Measurements from ENCODE around the gene CSMD2. TPM values are rescaled to one million over a fixed set of nuclear protein-coding genes. Genes with fewer than 3 reads are reported as not detected.

CSMD2 gene
- polyA plus RNA-seq, 1 of the 3 experiments (the other 2 are of a cell fraction): not detected

- TF ChIP-seq RCOR1 (IDR thresholded peaks at IDR 0.05; ENCODE audit: low read length) (no peak), USF1 (IDR thresholded peaks at IDR 0.05; ENCODE audit: borderline replicate concordance, low read depth) (no peak), FOSL2 (IDR thresholded peaks at IDR 0.05; ENCODE audit: borderline replicate concordance, low read depth) (no peak)
These were observed 380.2 kb downstream of the CSMD2 start (continued) for GRCh38 chr1:33784876-33785275.

- no peaks in the 10 kb centered on the region for H3K4me1 ChIP-seq (ENCODE audit: control insufficient read depth in 1 of 2, insufficient read depth in 2 of 2, low read depth in 1 of 2, low read length in 1 of 2)
- no peak overlapping the region for H3K4me2 ChIP-seq
- WGBS (ENCODE audit: low lambda C conversion rate): 30% methylated on average over 7 of the region's 7 CpGs
- H3K9ac ChIP-seq: no peak overlapping the region
- no peaks in the 10 kb centered on the region for H4K20me1 ChIP-seq (ENCODE audit: insufficient read depth)
- no peaks in the 10 kb centered on the region for H3K27me3 ChIP-seq (ENCODE audit: insufficient read depth)
- H3K9me3 ChIP-seq: no peaks in the 10 kb centered on the region
- H3K4me3 ChIP-seq (ENCODE audit: low read depth in 2 of 2, low read length in 1 of 2): no peak overlapping the region
- H2AFZ ChIP-seq (ENCODE audit: low read depth): no peak overlapping the region
- DNase-seq: no peak
- H3K27ac ChIP-seq (ENCODE audit: low read depth in 2 of 2, low read length in 1 of 2): no peak overlapping the region
- no peaks in the 10 kb centered on the region for H3F3A ChIP-seq (replicated peaks; ENCODE audit: insufficient read depth)
- no peaks in the 10 kb centered on the region for H3K79me2 ChIP-seq (ENCODE audit: insufficient read depth)
- ChIA-PET POLR2A (no interaction called here), CTCF (interaction anchor here (0.6 to 1.2 kb wide), 3 partner anchors 12 to 926 kb away, joined by 3 read pairs; no protein-coding TSS in a partner anchor)
- no peaks in the 10 kb centered on the region for H3K9me2 ChIP-seq
- no peaks in the 10 kb centered on the region for H3K36me3 ChIP-seq (replicated peaks in 1 of 2; ENCODE audit: control insufficient read depth in 1 of 2, insufficient read depth in 2 of 2, low read length in 1 of 2)
- TF ChIP-seq REST (IDR thresholded peaks at IDR 0.05; ENCODE audit: low read depth, low read length): no peak
- TF ChIP-seq IRF3 (IDR thresholded peaks at IDR 0.05; ENCODE audit: low read depth, low read length): no peak
- TF ChIP-seq MXI1 (IDR thresholded peaks at IDR 0.05; ENCODE audit: low read depth, low read length): no peak
- TF ChIP-seq RXRA (IDR thresholded peaks at IDR 0.05; ENCODE audit: borderline replicate concordance, low read depth): no peak
- TF ChIP-seq PBX3 (IDR thresholded peaks at IDR 0.05): no peak
- no peak for TF ChIP-seq MAX (IDR thresholded peaks at IDR 0.05; ENCODE audit: low read depth)
- TF ChIP-seq EP300 (IDR thresholded peaks at IDR 0.05; ENCODE audit: borderline replicate concordance in 1 of 2, low read depth in 1 of 2, low read length in 1 of 2): no peak
- no peak for TF ChIP-seq NFIC (IDR thresholded peaks at IDR 0.05; ENCODE audit: borderline replicate concordance)
- TF ChIP-seq SMC3 (IDR thresholded peaks at IDR 0.05; ENCODE audit: low read depth, low read length): no peak
- no peak for TF ChIP-seq CTCF (IDR thresholded peaks at IDR 0.05)
- no peak for TF ChIP-seq JUND (IDR thresholded peaks at IDR 0.05)
- TF ChIP-seq FOXJ3 (CRISPR knock-in tag; IDR thresholded peaks at IDR 0.05): no peak
- TF ChIP-seq ELF1 (IDR thresholded peaks at IDR 0.05): no peak
- TF ChIP-seq CHD2 (IDR thresholded peaks at IDR 0.05; ENCODE audit: low read length, partially characterized antibody): no peak
- no peak for TF ChIP-seq EZH2phosphoT487 (IDR thresholded peaks at IDR 0.05; ENCODE audit: borderline replicate concordance, low read depth)
- no peak for TF ChIP-seq TEAD4 (IDR thresholded peaks at IDR 0.05; ENCODE audit: borderline replicate concordance, insufficient read depth)
- TF ChIP-seq ZBTB33 (IDR thresholded peaks at IDR 0.05; ENCODE audit: borderline replicate concordance, low read depth): no peak
These were observed 382.3 kb downstream of the CSMD2 start for GRCh38 chr1:33782776-33783175.
